Endothelial cell of umbilical vein (primary cell): ENCODE results near the gene TFDP2. TPM values are rescaled to one million over a fixed set of nuclear protein-coding genes. Genes with fewer than 3 reads are reported as not detected.

Experiments
- BruUV-seq: library from RNA; stranded (reverse); fragments of 400-500 nt; replicated peaks from 2 replicates; lab custom pipeline; 2021; lab: Mats Ljungman, UMichigan
- CTCF ChIA-PET: fragments of 300-600, 350-600 bp; sonication (Branson Sonifier 250); formaldehyde crosslinking; loops from one replicate; lab custom pipeline; 2021; ENCODE audit warnings: antibody characterized with exemption, inconsistent platforms; lab: Charles Lee
- POLR2A ChIA-PET: fragments of 300-600, 350-600 bp; sonication (Branson Sonifier 250); formaldehyde crosslinking; loops from one replicate; lab custom pipeline; 2021; ENCODE audit warnings: antibody characterized with exemption, inconsistent platforms; lab: Charles Lee
- DNase-seq: peaks from one replicate; pipeline ENCODE4 v3.0.0-alpha.2; 2011; ENCODE audit warnings: low read depth, low spot score
- FAIRE-seq: peaks from 2 replicates; lab custom pipeline; 2011; peaks lifted over from hg19 to GRCh38; lab: Jason Lieb, UNC
- H2AFZ ChIP-seq: 2 replicates; pipeline ENCODE4 v1.6.0; 2012; ENCODE audit warnings: low read depth, low read length, control low read depth, inconsistent platforms
- H3K27ac ChIP-seq: 2 replicates; pipeline ENCODE4 v1.5.1; 2011; ENCODE audit warnings: low read depth, mild to moderate bottlenecking, control low read depth, low read length, moderate library complexity; ENCODE audit not compliant: insufficient read depth
- H3K27me3 ChIP-seq, 2 experiments: 2 replicates each; pipeline versions ENCODE4 v1.6.0 to v1.6.1; 2011; ENCODE audit warnings: low read length in 2 of 2, mixed read lengths in 1 of 2; ENCODE audit not compliant: control insufficient read depth in 2 of 2, insufficient read depth in 2 of 2
- H3K36me3 ChIP-seq, 2 experiments: 2 replicates in 1 of 2; 3 replicates in 1 of 2; pipeline ENCODE4 v1.5.1; 2011; ENCODE audit warnings: low read length in 2 of 2, mild to moderate bottlenecking in 1 of 2, moderate library complexity in 1 of 2; ENCODE audit not compliant: control insufficient read depth in 2 of 2, insufficient read depth in 2 of 2; ENCODE audit errors: extremely low read depth in 1 of 2
- H3K4me1 ChIP-seq: 3 replicates; pipeline ENCODE4 v1.5.1; 2011; ENCODE audit warnings: mild to moderate bottlenecking, low read length; ENCODE audit not compliant: control insufficient read depth, insufficient read depth; ENCODE audit errors: extremely low read depth
- H3K4me2 ChIP-seq: 2 replicates; pipeline ENCODE4 v1.6.1; 2011; ENCODE audit warnings: low read length, control low read depth, mixed read lengths; ENCODE audit not compliant: insufficient read depth
- H3K4me3 ChIP-seq, 3 experiments: fragments of 200-600 bp in 1 of 3; sonication (generic), shearing (Covaris generic) in 1 of 3; replicated peaks in 1 of 3; 2 replicates each; pipeline ENCODE4 v1.5.1; 2011 to 2016; ENCODE audit warnings: control low read depth in 3 of 3, low read length in 3 of 3, mild to moderate bottlenecking in 2 of 3, inconsistent platforms in 1 of 3, low read depth in 1 of 3, moderate library complexity in 1 of 3; ENCODE audit not compliant: insufficient read depth in 1 of 3
- H3K79me2 ChIP-seq: 2 replicates; pipeline ENCODE4 v1.6.0; 2012; ENCODE audit warnings: low read length, inconsistent platforms; ENCODE audit not compliant: control insufficient read depth, insufficient read depth
- H3K9ac ChIP-seq: replicated peaks from 2 replicates; pipeline ENCODE3; 2011; ENCODE audit warnings: low read length, control low read depth; ENCODE audit not compliant: insufficient read depth; ENCODE audit errors: extremely low read depth
- H3K9me1 ChIP-seq: replicated peaks from 3 replicates; pipeline ENCODE4 v1.6.0; 2011; ENCODE audit warnings: mild to moderate bottlenecking, low read length; ENCODE audit not compliant: control insufficient read depth, insufficient read depth; ENCODE audit errors: extremely low read depth
- H3K9me3 ChIP-seq: replicated peaks from 2 replicates; pipeline ENCODE4 v1.5.1; 2012; ENCODE audit warnings: low read length, inconsistent platforms; ENCODE audit not compliant: control insufficient read depth, insufficient read depth
- H4K20me1 ChIP-seq: replicated peaks from 2 replicates; pipeline ENCODE3; 2011; ENCODE audit warnings: mild to moderate bottlenecking, low read length; ENCODE audit not compliant: control insufficient read depth, insufficient read depth; ENCODE audit errors: extremely low read depth
- EZH2 ChIP-seq: IDR thresholded peaks from 2 replicates; pipeline ENCODE4 v1.6.1; 2012; ENCODE audit warnings: borderline replicate concordance, low read depth, mild to moderate bottlenecking, moderate library complexity, low read length, inconsistent platforms; ENCODE audit not compliant: severe bottlenecking
- FOS ChIP-seq: IDR thresholded peaks from 2 replicates; pipeline ENCODE4 v1.6.1; 2011; ENCODE audit warnings: mild to moderate bottlenecking, low read length, moderate library complexity, borderline replicate concordance; ENCODE audit not compliant: insufficient read depth
- GATA2 ChIP-seq: IDR thresholded peaks from 2 replicates; pipeline ENCODE4 v1.7.0; 2011; ENCODE audit warnings: low read depth, mild to moderate bottlenecking, moderate library complexity, mixed read lengths, low read length; ENCODE audit not compliant: insufficient read length, insufficient read depth
- JUN ChIP-seq: IDR thresholded peaks from 2 replicates; pipeline ENCODE4 v1.6.1; 2011; ENCODE audit warnings: borderline replicate concordance, low read depth; ENCODE audit not compliant: insufficient read length, insufficient read depth
- MYC ChIP-seq: IDR thresholded peaks from one replicate; pipeline ENCODE4 v1.6.1; 2011; ENCODE audit warnings: mild to moderate bottlenecking, low read depth, low read length
- POLR2A ChIP-seq: IDR thresholded peaks from 2 replicates; pipeline ENCODE4 v1.6.1; 2012; ENCODE audit warnings: low read depth, mild to moderate bottlenecking, control low read depth, low read length
- POLR2AphosphoS5 ChIP-seq: IDR thresholded peaks from 2 replicates; pipeline ENCODE4 v1.6.1; 2012; ENCODE audit warnings: low read depth, mild to moderate bottlenecking, control low read depth, low read length, moderate library complexity; ENCODE audit not compliant: insufficient read depth
- dilution Hi-C: fragments of 300-500 bp; cut with MboI; formaldehyde crosslinking; loops from one replicate; pipeline ENCODE4 v1.15.0; 2019; ENCODE audit warnings: low sequenced_read_pairs; ENCODE audit not compliant: extremely low pct_ligation_motif_present
- intact Hi-C: fragments of 100-400 bp; cut with micrococcal nuclease; formaldehyde crosslinking; loops from one replicate; pipeline ENCODE4 v1.10.0; 2022
- polyA plus RNA-seq, 4 experiments: library from polyadenylated mRNA; depleted of rRNA in 3 of 4; stranded (reverse) in 3 of 4; unstranded in 1 of 4; fragments of >200 nt; gene quantifications; 2 replicates each; pipeline versions ENCODE4 v1.2.1 to v1.2.3, GENCODE V29; 2011 to 2012; ENCODE audit warnings: missing spikeins in 1 of 4
- total RNA-seq: library from RNA; stranded (reverse); gene quantifications from 2 replicates; pipeline ENCODE4 v1.2.3, GENCODE V29; 2021
- TF ChIP-seq, protein P1 (sequence below): IDR thresholded peaks from 2 replicates; pipeline ENCODE4 v1.6.1; 2011; ENCODE audit not compliant: insufficient read depth, insufficient read length
- TF ChIP-seq, protein P2 (sequence below), 2 donors: IDR thresholded peaks; 1 replicate in 1 of 2; 2 replicates in 1 of 2; pipeline ENCODE4 v1.5.1; 2011; ENCODE audit warnings: low read length in 2 of 2, mild to moderate bottlenecking in 2 of 2, moderate library complexity in 2 of 2, control low read depth in 1 of 2, inconsistent platforms in 1 of 2, low read depth in 1 of 2; ENCODE audit not compliant: insufficient read depth in 1 of 2; ENCODE audit errors: extremely low read depth in 1 of 2

TFDP2 gene
- total and polyA plus RNA-seq, 2 donors (not counting 3 experiments of a cell fraction or from before 2014, with no cell fraction given), result 8.5 to 21.5 TPM

DNA sequence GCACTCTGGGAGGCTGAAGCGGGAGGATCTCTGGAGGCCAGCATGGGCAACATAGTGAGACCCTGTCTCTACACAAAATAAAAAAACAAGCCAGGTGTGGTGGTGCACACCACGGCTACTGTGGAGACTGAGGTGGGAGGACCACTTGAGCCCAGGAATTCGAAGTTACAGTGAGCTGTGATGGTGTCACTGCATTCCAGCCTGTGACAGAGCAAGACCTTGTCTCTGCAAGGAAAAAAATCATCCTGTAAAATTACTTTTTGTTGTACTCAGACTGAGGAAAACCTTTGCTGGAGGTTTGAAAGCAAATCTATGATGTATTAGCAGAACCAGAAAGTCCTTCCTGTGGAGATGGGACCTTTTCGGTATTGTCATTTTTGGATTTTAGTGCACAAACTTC is 209.6 kb downstream of the TFDP2 start:
- H3K4me1 ChIP-seq, result peaks cover 22% of the 10 kb centered on the region
- no peaks in the 10 kb centered on the region for H3K9me3 ChIP-seq
- no peak overlapping the region for H3K4me2 ChIP-seq
- intact Hi-C loops (loop anchor here (1.0 kb wide), 1 partner anchor 201 kb away; the partner anchor contains the start of gene RNF7), dilution Hi-C loops (no loop called here)
- no TSS peak for BruUV-seq
- peaks cover 2% of the 10 kb centered on the region for H4K20me1 ChIP-seq
- no peaks in the 10 kb centered on the region for H3K36me3 ChIP-seq
- no peak overlapping the region for H3K9ac ChIP-seq
- TF ChIP-seq, protein P1, sequence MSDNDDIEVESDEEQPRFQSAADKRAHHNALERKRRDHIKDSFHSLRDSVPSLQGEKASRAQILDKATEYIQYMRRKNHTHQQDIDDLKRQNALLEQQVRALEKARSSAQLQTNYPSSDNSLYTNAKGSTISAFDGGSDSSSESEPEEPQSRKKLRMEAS, result no peak
- TF ChIP-seq, protein P2, sequence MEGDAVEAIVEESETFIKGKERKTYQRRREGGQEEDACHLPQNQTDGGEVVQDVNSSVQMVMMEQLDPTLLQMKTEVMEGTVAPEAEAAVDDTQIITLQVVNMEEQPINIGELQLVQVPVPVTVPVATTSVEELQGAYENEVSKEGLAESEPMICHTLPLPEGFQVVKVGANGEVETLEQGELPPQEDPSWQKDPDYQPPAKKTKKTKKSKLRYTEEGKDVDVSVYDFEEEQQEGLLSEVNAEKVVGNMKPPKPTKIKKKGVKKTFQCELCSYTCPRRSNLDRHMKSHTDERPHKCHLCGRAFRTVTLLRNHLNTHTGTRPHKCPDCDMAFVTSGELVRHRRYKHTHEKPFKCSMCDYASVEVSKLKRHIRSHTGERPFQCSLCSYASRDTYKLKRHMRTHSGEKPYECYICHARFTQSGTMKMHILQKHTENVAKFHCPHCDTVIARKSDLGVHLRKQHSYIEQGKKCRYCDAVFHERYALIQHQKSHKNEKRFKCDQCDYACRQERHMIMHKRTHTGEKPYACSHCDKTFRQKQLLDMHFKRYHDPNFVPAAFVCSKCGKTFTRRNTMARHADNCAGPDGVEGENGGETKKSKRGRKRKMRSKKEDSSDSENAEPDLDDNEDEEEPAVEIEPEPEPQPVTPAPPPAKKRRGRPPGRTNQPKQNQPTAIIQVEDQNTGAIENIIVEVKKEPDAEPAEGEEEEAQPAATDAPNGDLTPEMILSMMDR (IDR thresholded peaks at IDR 0.05; ENCODE audit: extremely low read depth in 1 of 2, insufficient read depth in 1 of 2, low read depth in 1 of 2, low read length in 2 of 2), result no peak
- TF ChIP-seq EZH2 (no peak), POLR2AphosphoS5 (no peak), FOS (no peak), JUN (no peak), MYC (no peak), GATA2 (no peak), POLR2A (no peak)
- DNase-seq (no peak), FAIRE-seq (no peak)
- CTCF ChIA-PET, result interaction anchor here (1.2 to 1.4 kb wide), 2 partner anchors 15 to 27 kb away, joined by 4 read pairs; no protein-coding TSS in a partner anchor
- H3K27me3 ChIP-seq, result peaks cover 20% of the 10 kb centered on the region in 2 experiments
- no peak overlapping the region for H2AFZ ChIP-seq
- POLR2A ChIA-PET, result no interaction called here
- no peak overlapping the region for H3K27ac ChIP-seq
- no peak overlapping the region for H3K4me3 ChIP-seq
- no peaks in the 10 kb centered on the region for H3K9me1 ChIP-seq
- no peaks in the 10 kb centered on the region for H3K79me2 ChIP-seq
